GM23338 (cell line): ENCODE data around the gene CLCN6. TPM values are rescaled to one million over a fixed set of nuclear protein-coding genes. Genes with fewer than 3 reads are reported as not detected.

Experiments used
- ATAC-seq: fragments of 200-7000 bp; cut with Tn5 transposase; 3 replicates; pipeline ENCODE4 v1.9.1; 2020
- DNase-seq: peaks from one replicate; pipeline ENCODE4 v3.0.0-alpha.2; 2015; ENCODE audit warnings: low spot score
- H2AFZ ChIP-seq: fragments of 200-600 bp; sonication (generic); 2 replicates; pipeline ENCODE4 v1.8.0; 2016; ENCODE audit warnings: antibody characterized with exemption, mild to moderate bottlenecking, moderate library complexity
- H3F3A ChIP-seq: fragments of 200-600 bp; sonication (generic); replicated peaks from 2 replicates; pipeline ENCODE4 v1.8.0; 2017; ENCODE audit warnings: antibody characterized with exemption, mixed run types, low read depth
- H3K27ac ChIP-seq: fragments of 200-600 bp; sonication (generic); 2 replicates; pipeline ENCODE4 v1.6.1; 2016; ENCODE audit warnings: low read depth
- H3K27me3 ChIP-seq: fragments of 200-600 bp; sonication (generic); 2 replicates; pipeline ENCODE4 v1.8.0; 2016; ENCODE audit warnings: mild to moderate bottlenecking, mixed run types, moderate library complexity; ENCODE audit not compliant: insufficient read depth
- H3K36me3 ChIP-seq: fragments of 200-600 bp; sonication (generic); 2 replicates; pipeline ENCODE4 v1.8.0; 2016; ENCODE audit warnings: mild to moderate bottlenecking; ENCODE audit not compliant: insufficient read depth
- H3K4me1 ChIP-seq: fragments of 200-600 bp; sonication (generic); 2 replicates; pipeline ENCODE4 v1.8.0; 2016; ENCODE audit warnings: mild to moderate bottlenecking, moderate library complexity; ENCODE audit not compliant: insufficient read depth
- H3K4me2 ChIP-seq: fragments of 200-600 bp; sonication (generic); 2 replicates; pipeline ENCODE4 v1.7.1; 2017; ENCODE audit warnings: mixed run types
- H3K4me3 ChIP-seq: fragments of 200-600 bp; sonication (generic); 2 replicates; pipeline ENCODE4 v1.6.1; 2016; ENCODE audit warnings: mixed run types
- H3K79me2 ChIP-seq: fragments of 200-600 bp; sonication (generic); replicated peaks from 2 replicates; pipeline ENCODE4 v1.8.0; 2017; ENCODE audit warnings: mild to moderate bottlenecking; ENCODE audit not compliant: insufficient read depth
- H3K9me2 ChIP-seq: fragments of 200-600 bp; sonication (generic); 2 replicates; pipeline ENCODE4 v1.8.0; 2017; ENCODE audit not compliant: insufficient read depth
- H4K20me1 ChIP-seq: fragments of 200-600 bp; sonication (generic); replicated peaks from 2 replicates; pipeline ENCODE4 v1.8.0; 2017; ENCODE audit warnings: mild to moderate bottlenecking; ENCODE audit not compliant: insufficient read depth
- H3K27ac Mint-ChIP-seq: 2 replicates; pipeline ENCODE4 v1.8.0; 2020; ENCODE audit warnings: inconsistent platforms, mild to moderate bottlenecking, moderate library complexity, mixed read lengths
- H3K27me3 Mint-ChIP-seq: 3 replicates; pipeline ENCODE4 v1.8.0; 2022; ENCODE audit warnings: low read depth, mild to moderate bottlenecking, moderate library complexity, mixed read lengths, inconsistent platforms; ENCODE audit not compliant: insufficient read depth, poor library complexity
- H3K36me3 Mint-ChIP-seq: 3 replicates; pipeline ENCODE4 v1.8.0; 2021; ENCODE audit warnings: low read depth, mild to moderate bottlenecking, inconsistent platforms, moderate library complexity, mixed read lengths
- H3K4me1 Mint-ChIP-seq: 3 replicates; pipeline ENCODE4 v1.8.0; 2020; ENCODE audit warnings: mild to moderate bottlenecking, inconsistent platforms, mixed read lengths
- H3K4me3 Mint-ChIP-seq: 3 replicates; pipeline ENCODE4 v1.8.0; 2021; ENCODE audit warnings: moderate library complexity, mild to moderate bottlenecking, inconsistent platforms, mixed read lengths
- H3K9me3 Mint-ChIP-seq: 3 replicates; pipeline ENCODE4 v1.8.0; 2020; ENCODE audit warnings: moderate library complexity, mild to moderate bottlenecking, inconsistent platforms, mixed read lengths
- CREB1 ChIP-seq: fragments of 250-450 bp; sonication (Bioruptor Pico); IDR thresholded peaks from 2 replicates; pipeline ENCODE4 v1.5.0; 2020; ENCODE audit warnings: low read depth, mild to moderate bottlenecking, moderate library complexity
- EZH2 ChIP-seq: fragments of 200-600 bp; sonication (generic); IDR thresholded peaks from one replicate; pipeline ENCODE4 v1.8.0; 2017; ENCODE audit warnings: antibody characterized with exemption, mild to moderate bottlenecking, low read depth; ENCODE audit not compliant: unreplicated experiment
- EZH2phosphoT487 ChIP-seq: fragments of 200-600 bp; sonication (generic); IDR thresholded peaks from one replicate; pipeline ENCODE4 v1.8.1; 2018; ENCODE audit warnings: antibody characterized with exemption; ENCODE audit not compliant: unreplicated experiment
- JUNB ChIP-seq: IDR thresholded peaks from one replicate; pipeline ENCODE4 v1.6.1; 2016; ENCODE audit warnings: antibody characterized with exemption; ENCODE audit not compliant: unreplicated experiment
- POLR2AphosphoS5 ChIP-seq: IDR thresholded peaks from 2 replicates; pipeline ENCODE4 v1.6.1; 2016; ENCODE audit warnings: antibody characterized with exemption, low read depth
- STAT1 ChIP-seq: IDR thresholded peaks from one replicate; pipeline ENCODE4 v1.6.1; 2016; ENCODE audit warnings: antibody characterized with exemption; ENCODE audit not compliant: unreplicated experiment
- polyA plus RNA-seq: library from polyadenylated mRNA; unstranded; fragments of >200 nt; fragmentation: Nextera tagmentation; extraction: Ambion mirVana; gene quantifications from 2 replicates; pipeline ENCODE4 v1.2.1, GENCODE V29; 2016
- total RNA-seq: library from RNA; depleted of rRNA; stranded (reverse); fragments of >200 nt; shearing (Covaris generic); gene quantifications from 2 replicates; pipeline ENCODE4 v1.2.3, GENCODE V29; 2014
- TF ChIP-seq, protein P1 (sequence below): IDR thresholded peaks from one replicate; pipeline ENCODE4 v1.6.1; 2018; ENCODE audit warnings: antibody characterized with exemption; ENCODE audit not compliant: unreplicated experiment

Gene CLCN6
- total and polyA plus RNA-seq, 2 experiments from 2014 or later, result 16.0 to 22.6 TPM

DNA sequence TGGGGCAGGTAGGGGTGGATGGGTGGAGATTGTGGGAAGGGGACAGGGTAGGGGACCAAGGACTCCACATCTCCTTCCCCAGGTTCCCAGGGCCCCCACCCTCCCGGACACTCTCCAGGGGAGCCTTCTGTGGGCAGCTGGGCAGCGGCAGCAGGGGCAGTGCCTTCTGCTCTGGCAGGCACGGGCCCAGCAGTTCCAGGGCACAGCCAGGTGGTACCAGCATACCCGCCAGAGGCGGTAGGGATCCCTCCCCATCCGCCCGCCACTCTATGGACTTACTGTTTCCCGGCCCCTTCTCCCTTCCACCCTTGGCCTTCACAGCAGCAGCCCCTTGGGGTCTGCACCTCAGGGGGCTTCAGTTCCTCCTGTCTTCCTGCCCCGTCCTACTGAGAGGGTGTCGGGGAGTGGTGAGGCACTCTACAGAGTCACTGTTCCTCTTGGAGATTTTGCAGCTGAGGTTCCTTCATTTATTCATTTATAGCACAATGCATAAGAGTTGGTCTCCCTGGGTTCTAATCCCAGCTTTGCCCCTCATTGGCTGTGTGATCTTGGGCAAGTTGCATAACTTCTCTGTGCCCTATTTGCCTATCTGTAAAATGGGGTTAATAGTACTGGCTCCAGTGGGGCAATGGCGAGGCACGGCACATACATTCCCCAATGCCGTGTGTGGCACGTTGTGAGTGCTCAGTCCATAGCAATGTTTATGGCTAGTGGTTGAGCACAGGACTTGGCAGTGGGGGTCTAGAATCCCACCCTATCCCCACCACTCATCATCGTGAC, 27.0 kb upstream of the CLCN6 start:
- Mint-ChIP-seq H3K9me3 (no peaks in the 10 kb centered on the region), H3K4me3 (no peak overlapping the region), H3K4me1 (peaks cover 3% of the 10 kb centered on the region; the same call in 1 of the 3 replicates), H3K36me3 (no peaks in the 10 kb centered on the region), H3K27ac (no peak overlapping the region), H3K27me3 (peaks cover 6% of the 10 kb centered on the region)
- no peak overlapping the region for H2AFZ ChIP-seq
- 0 out of 2 replicates have a peak, but pooled peaks cover 6% of the 10 kb centered on the region for H3F3A ChIP-seq
- no peak for ATAC-seq
- no peak overlapping the region for H3K4me3 ChIP-seq
- no peaks in the 10 kb centered on the region for H3K4me1 ChIP-seq
- TF ChIP-seq JUNB (no peak), CREB1 (CRISPR knock-in tag) (no peak)
- H3K9me2 ChIP-seq, result no peaks in the 10 kb centered on the region
- H3K79me2 ChIP-seq, result no peaks in the 10 kb centered on the region
- no peaks in the 10 kb centered on the region for H4K20me1 ChIP-seq
- no peak overlapping the region for H3K27ac ChIP-seq
- H3K27me3 ChIP-seq, result no peaks in the 10 kb centered on the region
- no peak for DNase-seq
- no peaks in the 10 kb centered on the region for H3K36me3 ChIP-seq
- H3K4me2 ChIP-seq, result no peak overlapping the region

DNA sequence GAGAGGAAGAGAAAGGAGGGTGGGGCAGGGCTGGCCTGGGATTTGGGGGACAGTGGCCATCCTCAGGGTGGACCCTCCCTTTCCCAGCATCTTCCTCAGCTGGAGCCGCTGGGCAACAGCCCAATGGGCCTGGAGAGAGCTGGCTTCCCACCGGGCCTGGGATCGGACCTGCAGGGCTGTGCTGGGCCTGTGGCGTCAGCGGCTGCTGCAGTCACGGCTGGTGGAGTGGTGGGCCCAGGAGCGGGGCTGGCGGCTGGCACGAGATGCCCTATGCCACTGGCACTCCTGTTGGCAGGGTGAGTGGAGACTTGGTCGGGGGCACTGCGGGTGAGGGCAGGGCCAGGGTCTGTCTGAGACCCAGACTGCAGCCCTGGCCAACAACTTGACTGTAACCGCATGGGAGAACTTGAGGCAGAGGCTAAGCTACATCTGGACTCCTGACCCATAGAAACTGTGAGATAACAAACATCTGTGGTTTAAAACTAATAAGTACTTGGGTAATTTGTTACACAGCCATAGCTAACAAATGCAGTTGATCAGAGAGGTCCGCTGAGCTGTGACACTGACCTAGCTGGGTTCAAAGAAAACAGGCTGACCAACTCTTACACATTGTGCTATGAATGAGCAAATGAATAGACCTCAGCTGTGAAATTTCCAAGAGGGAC, 26.1 kb upstream of the CLCN6 start:
- H3K27ac ChIP-seq, result no peak overlapping the region
- no peak for ATAC-seq

More for the DNA sequence above, 26.1 kb upstream of the CLCN6 start:
- Histone ChIP-seq H3K27me3 (no peaks in the 10 kb centered on the region), H3K4me1 (peaks cover 6% of the 10 kb centered on the region; the same call in 1 of the 2 replicates), H3K36me3 (no peaks in the 10 kb centered on the region), H3K4me3 (no peak overlapping the region), H3F3A (0 out of 2 replicates have a peak, but pooled peaks cover 6% of the 10 kb centered on the region), H3K79me2 (no peaks in the 10 kb centered on the region), H4K20me1 (no peaks in the 10 kb centered on the region), H3K9me2 (no peaks in the 10 kb centered on the region), H3K4me2 (no peak overlapping the region), H2AFZ (no peak overlapping the region)
- Mint-ChIP-seq H3K4me1 (peaks cover 6% of the 10 kb centered on the region; the same call in 1 of the 3 replicates), H3K27me3 (peaks cover 4% of the 10 kb centered on the region), H3K36me3 (no peaks in the 10 kb centered on the region), H3K4me3 (no peak overlapping the region), H3K27ac (no peak overlapping the region), H3K9me3 (no peaks in the 10 kb centered on the region)
- TF ChIP-seq CREB1 (CRISPR knock-in tag) (no peak), JUNB (no peak), EZH2 (no peak), POLR2AphosphoS5 (no peak), EZH2phosphoT487 (no peak), STAT1 (no peak)
- TF ChIP-seq, protein P1, sequence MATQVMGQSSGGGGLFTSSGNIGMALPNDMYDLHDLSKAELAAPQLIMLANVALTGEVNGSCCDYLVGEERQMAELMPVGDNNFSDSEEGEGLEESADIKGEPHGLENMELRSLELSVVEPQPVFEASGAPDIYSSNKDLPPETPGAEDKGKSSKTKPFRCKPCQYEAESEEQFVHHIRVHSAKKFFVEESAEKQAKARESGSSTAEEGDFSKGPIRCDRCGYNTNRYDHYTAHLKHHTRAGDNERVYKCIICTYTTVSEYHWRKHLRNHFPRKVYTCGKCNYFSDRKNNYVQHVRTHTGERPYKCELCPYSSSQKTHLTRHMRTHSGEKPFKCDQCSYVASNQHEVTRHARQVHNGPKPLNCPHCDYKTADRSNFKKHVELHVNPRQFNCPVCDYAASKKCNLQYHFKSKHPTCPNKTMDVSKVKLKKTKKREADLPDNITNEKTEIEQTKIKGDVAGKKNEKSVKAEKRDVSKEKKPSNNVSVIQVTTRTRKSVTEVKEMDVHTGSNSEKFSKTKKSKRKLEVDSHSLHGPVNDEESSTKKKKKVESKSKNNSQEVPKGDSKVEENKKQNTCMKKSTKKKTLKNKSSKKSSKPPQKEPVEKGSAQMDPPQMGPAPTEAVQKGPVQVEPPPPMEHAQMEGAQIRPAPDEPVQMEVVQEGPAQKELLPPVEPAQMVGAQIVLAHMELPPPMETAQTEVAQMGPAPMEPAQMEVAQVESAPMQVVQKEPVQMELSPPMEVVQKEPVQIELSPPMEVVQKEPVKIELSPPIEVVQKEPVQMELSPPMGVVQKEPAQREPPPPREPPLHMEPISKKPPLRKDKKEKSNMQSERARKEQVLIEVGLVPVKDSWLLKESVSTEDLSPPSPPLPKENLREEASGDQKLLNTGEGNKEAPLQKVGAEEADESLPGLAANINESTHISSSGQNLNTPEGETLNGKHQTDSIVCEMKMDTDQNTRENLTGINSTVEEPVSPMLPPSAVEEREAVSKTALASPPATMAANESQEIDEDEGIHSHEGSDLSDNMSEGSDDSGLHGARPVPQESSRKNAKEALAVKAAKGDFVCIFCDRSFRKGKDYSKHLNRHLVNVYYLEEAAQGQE, result no peak
- no peak for DNase-seq
